GM21825 (cell line): ENCODE data around the gene WWOX.

Experiments
- ATAC-seq: cut with Tn5 transposase; IDR thresholded peaks from one replicate; pipeline ENCODE4 v1.9.1; 2021; ENCODE audit warnings: mild to moderate bottlenecking, moderate library complexity; ENCODE audit not compliant: unreplicated experiment

WWOX gene

DNA sequence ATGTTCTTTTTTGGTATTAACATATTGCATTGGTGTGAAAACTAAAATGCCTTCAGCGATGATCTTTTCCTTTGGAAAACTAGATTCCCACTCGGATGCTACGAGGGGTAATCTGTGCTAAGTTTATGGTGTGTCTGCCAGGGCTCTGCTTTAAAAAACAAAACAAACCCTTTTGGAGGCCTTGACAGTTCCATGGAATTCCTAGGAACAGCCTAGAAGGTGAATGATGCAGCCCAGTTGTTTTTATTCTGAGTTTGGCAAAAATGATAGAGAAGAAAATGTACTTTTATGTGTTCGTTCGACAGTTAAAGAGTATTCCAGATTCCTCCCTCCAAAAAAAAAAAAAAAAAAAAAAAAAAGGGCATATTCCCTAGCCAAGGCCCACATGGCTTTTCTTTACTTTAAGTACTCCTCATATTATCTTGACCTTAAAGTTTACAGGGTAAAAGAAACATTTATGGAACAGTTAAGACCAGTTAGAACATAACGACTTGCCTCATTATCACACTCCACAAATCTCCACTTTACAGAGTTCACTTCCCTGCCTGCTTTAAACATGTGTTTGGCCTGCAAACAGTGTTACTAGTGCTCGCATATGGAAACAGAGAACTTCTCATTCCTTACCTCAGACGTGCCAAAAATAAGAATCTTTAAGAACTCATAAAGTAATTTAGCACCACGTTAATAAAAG, 159.1 kb downstream of the WWOX start:
- ATAC-seq: no peak

DNA sequence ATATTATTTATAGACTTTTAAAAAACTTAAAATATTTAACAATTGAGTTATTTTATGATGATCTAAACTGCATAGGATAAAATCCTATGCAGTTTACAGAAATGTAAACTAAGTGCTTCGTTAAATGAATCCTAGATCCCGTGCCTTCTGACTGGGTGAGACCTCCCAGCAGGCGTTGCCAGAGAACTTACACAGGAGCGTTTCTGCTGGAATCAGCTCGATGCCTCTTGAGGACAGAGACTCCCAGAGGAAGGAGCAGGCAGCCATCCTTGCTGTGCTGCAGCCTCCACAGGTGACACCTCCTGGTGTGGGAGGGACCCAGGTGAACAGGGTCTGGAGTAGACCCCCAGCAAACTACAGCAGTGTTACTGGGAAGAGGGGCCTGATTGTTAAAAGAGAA, 160.4 kb downstream of the WWOX start:
- ATAC-seq: no peak

DNA sequence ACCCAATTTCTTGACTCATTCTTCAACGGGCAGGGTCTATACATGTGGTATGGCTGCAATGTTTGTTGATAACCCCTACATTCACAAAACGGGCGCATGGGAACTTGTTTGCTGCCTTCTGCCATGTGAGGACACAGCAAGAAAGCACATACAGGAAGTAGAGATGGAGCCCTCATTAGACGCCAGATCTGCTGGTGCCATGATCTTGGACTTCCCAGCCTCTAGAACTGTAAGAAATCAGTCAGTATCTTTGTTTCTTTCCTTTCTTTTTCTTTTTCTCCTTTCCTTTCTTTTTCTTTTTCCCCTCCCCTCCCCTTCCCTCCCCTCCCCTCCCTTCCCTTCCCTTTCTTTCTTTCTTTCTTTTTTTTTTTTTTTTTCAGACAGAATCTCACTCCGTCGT, 165.2 kb downstream of the WWOX start:
- ATAC-seq: no peak

DNA sequence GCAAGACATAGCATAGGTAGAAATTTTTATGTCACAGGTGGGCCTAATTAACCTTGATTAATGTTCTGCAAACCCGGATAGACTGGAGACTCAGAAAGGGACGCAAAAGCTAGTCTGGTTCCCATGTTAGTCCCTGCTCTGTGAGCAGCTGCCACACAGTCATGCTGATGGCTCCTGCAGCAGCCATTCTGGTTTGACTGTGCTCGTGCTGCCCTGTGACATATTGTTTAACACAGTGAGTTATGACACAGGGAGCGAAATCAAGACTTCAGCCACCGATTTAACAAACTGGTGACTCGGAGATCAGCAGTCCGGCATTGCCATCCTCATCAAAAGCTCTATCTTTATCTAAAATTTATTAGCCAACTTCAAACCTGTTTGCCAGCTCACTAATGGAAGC, 169.8 kb downstream of the WWOX start:
- ATAC-seq: no peak

DNA sequence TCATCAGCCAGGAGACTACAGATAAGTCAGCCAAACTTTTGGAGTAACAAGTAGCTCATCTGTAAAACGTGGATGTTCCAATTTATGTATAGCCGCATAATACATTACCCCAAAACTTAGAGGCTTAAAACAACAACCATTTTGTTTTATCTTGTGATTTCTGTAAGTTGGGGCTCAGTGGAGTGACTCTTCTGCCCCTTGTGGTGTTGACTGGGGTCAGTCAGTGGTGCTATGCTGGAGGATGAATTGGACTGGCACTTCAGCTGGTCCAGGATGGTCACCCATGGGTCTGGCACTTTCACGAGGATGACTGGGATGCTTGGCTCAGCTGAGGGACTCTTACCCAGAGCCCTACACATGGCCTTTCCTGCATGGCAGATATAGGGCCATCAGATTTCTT, 172.5 kb downstream of the WWOX start:
- no peak for ATAC-seq

DNA sequence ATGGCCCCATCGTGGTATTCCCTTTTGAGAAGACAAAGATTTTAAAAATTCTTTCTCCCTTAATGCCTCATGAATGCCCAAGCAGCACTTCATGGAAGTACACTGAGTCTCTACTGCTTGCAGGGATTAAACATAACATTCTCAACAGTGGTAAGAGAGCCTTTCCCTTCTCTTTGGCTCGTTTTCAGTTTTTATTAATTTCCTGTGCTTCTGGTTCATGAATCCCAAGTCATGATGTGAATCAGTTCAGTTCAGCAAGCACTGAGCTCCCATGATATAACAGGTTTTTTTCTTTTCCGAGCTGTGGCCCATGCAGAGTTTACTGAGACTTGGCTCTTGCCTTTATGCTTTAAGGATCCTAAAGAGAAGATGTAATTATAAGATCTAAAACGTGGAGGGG, 175.3 kb downstream of the WWOX start:
- ATAC-seq: no peak

DNA sequence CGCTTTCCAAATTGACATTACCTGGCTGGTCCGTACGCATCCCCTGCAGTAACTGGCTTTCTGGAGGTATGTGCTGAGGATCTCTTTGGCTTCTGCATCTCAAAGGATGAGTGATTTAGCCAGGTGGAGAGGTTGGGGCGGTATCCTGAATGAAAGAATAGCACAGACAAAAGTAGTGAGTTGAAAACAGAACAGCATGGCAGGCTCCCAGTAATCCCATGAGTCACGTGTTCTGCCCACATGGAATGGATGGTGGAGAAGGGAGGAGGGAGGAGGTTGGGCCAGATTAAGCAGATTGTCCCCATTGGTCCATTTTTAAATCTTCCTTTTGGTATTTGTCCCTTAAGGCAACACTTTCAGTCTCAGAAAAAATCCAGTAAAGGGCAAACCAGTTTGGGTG, 176.0 kb downstream of the WWOX start:
- ATAC-seq: no peak

DNA sequence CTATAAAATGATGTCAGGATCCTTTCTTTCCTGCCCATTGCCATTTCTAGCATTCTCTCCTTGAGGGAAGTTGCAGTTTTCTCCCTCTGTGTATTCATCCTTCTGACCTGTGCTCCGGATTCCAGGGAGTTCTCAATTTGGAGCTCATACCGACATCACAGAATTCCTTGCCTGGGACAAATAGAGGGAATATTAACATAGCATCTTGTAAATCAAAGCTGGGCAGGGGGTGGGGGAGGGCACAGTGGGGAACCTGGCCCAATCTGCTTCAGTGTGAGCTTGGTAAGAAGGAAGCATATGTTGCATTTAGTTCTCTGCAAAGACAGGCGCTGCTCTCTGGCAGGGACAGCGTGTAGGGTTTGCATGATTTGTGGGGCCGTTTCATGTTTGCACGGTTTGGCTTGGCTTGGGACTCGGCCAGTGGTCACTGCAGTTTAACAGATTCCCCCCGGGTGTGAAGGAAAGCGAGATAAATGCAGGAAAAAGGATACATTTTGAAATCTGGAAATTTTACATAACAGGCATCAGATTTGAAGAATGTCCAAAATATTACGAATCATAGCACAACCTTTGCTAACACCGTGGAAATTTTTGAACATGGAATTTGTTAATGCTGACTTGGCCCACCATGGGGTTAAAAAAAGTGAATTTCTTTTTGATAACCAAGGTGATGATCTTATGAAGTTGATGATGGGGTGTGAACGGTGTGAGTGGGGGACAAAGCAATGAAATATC, 178.0 kb downstream of the WWOX start:
- no peak for ATAC-seq

DNA sequence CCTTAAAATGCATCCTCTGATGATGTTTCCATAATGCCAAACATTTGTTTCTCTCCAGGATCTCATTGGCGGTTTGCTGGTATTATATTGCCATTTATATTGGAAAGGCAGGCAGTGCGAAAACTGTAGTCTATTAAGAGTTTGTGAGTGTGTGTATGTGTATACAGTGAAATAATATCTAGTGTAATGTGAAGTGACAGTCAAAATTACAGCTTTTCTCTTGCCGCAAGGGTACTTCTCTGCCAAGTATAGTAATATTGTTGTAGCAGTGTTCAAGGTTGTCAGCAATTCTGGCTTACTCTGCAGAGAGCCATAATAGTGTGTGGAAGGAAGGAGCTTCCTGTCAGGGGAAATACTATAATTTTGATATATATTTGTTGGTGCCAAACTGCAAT, 178.6 kb downstream of the WWOX start:
- no peak for ATAC-seq

DNA sequence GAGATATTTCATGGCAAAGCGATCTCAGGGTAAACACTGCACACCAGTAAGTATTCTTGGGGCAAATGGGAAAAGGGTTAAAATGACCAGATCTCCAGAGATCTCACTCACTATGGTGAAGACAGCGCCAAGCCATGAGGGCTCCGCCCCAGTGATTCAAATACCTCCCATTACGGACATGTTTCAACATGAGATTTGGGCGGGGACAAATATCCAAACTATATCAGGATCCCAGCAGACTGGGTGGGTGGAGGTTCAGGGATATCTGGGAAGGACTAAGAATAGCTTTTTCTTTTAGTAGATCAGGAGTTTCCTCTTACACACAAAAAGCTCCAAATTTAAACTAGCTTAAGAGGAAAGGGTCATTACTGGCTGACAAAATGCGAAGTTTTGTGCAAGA, 181.7 kb downstream of the WWOX start:
- ATAC-seq: no peak

DNA sequence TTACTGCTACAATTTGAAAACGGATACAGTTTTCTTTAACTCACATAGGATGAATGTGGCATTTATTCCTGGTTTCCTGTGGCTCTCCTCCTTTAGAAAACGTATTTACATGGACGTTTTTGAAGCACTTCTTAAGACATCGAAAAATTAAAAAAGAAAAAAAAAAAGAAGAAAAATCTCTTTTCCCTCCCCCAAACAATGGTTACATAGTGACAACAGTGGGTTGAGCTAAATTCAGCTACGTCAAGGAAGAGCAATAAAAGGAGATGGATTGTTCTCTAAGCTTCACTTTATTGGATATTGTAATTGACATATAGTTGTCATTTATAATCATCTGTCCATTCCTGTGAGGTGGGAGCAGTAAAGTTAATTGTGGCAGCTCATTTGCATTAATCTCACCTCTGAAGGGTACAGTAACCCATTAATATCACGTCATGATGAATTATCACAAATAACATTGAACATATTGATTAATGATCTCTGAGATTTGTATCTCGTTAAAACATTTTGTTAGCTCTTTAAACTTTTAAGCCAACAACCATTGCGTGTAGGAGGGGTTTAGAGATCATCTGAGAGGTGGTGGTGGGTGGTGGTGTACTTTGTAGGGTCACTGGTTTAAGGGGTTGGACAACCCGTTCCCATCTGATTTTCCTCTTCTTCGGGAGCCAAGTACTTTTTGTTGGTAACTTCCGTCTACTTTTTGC, 184.2 kb downstream of the WWOX start:
- no peak for ATAC-seq

DNA sequence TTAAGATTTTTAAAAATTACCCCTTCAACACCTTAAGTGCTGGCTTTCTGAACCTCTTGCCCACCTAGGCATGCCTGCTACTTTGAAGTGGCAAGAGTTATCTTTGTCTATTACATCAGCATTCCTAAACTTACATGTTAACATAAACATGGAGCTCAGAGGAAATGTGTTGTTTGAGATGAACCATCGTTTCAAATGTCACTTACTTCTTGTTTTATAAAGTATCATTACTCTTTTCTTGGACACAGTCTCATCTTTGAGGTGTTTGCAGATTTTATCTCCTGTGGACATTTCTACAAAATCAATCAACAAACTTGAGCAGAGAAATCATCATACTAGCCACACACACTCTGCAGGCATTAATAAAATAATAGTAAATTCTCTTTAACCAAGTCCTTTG, 184.9 kb downstream of the WWOX start:
- ATAC-seq: no peak

DNA sequence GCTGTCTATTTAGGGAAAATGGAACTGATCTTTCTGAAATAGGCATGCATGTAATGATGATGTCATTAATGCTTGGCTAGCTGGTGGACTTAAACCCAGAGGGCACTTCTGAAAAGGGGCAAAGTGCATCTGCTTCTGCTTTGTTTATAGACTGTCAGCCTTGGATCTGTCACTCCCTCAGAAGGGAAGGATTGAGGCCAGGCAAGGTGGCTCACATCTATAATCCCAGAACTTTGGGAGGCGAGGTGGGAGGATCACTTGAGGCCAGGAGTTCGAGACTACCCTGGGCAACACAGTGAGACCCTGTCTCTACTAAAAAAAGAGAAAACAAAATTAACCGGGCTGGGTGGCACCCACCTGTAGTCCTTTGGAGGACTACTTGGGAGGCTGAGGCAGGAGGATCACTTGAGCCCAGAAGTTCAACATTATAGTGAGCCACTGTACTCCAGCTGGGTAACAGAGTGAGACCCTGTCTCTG, 185.5 kb downstream of the WWOX start:
- no peak for ATAC-seq

DNA sequence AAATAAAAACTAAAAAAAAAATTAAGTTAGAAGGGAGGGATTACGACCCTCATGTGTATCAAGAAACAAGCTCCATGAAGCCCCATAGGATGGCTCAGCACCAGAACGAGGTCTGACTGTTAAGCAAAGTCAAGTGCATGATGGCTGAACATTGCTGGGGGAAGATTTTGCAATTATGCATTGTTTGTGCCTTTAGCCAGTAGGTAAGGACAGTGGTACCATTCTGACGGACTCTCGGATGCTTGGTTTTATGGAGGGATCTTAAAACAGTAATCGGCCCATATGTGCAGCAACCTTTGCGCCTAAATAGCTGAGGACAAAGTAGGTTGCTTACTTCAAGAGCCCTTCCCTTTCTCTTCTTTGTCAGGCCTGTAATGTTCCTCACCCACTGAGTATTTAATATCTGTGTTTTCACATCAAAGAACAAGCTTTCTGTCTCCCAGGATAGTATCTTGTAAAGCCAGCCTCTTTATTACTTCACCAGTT, 186.0 kb downstream of the WWOX start:
- no peak for ATAC-seq

DNA sequence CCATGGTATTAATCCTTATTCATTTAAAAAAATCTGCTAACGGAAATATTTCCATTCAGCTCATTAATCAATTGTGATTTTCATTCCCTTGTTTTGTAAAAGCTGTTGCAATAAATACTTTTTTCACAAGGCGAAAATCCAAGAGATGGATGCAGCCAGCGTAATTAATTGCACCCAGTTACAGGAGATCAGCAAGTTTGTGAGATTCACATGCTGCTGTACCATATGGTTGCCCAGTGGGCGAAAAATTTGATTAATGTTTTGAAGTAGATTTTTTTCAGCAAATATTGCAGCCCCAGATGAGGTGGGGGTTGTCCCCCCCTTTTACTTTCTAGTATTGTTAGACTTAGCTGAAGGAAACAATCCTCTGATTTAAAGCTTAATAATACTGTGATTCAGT, 186.6 kb downstream of the WWOX start:
- no peak for ATAC-seq

DNA sequence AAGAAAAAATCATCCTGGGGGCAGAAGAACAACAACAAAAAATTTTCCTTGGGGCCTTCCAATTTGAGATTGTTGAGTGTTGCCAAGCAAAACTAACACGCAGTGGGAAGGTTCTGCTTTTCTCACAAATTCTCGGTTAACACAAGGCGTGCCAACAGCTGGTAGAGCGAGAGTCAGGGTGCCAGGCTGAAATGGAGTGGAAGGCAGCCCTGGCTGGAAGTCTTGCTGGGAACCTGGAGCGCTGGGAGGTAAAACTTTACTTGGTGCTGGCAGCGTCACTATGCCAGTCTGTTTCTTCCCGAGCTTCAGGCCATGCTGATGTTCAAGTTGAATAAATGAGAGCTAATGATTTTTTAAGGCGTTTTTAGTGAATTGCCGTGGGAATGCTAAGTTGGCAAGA, 189.4 kb downstream of the WWOX start:
- ATAC-seq: no peak

DNA sequence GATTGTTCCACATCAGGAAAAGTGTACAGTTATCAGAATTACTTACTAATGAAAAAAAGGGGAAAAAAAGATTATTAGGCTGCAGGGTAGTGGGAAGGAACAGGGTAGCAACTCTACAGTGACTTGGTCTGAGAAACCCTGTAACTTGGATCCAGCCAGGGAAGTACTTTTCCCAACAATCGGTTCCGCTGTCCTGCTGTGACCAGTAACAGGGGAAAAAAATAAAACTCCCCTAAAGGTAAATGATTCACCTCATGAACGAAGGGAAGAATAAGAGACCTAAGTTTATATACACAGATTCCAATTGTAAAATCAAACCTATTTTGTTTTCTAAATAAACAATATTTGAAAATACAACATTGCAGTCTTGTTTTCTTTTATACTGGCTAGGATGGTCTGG, 189.9 kb downstream of the WWOX start:
- no peak for ATAC-seq

DNA sequence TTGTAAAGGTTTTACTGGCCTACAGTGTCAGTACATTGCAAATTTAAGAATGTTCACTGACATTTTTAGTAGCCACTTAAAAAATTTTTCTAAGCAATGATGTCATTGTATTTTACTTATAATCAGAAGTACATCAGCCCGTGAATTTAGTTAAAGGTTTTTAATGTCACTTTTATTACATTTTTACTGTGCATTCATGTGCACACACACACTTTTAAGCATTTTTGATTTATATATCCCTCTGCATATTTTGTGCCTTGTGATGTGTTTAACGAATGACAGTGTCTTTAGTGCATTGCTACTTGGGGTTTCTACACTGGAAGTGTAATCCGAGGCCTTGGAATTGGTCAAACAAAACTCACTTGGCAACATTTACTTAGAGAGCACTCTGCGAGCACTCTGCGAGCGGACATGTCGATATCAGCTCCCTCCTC, 190.4 kb downstream of the WWOX start:
- no peak for ATAC-seq

DNA sequence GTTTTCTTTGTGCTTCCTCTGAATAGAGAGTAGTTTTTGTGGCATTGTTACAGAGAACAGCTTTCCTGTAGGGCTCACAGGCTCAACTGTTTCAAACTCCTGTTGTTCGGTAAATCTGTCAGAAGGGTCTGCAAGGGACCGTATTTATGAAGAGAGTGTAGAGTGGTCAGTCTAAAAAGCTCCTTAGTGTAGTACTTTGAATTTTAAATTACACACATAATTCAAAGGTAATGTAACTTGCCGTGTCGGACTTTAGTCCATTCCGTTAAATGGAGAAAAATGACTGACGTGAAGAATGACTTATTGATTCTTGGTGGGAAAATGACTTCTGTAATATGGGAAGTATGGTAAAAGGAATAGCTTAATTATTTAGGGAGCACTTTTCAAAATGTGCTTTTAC, 190.9 kb downstream of the WWOX start:
- ATAC-seq: no peak

DNA sequence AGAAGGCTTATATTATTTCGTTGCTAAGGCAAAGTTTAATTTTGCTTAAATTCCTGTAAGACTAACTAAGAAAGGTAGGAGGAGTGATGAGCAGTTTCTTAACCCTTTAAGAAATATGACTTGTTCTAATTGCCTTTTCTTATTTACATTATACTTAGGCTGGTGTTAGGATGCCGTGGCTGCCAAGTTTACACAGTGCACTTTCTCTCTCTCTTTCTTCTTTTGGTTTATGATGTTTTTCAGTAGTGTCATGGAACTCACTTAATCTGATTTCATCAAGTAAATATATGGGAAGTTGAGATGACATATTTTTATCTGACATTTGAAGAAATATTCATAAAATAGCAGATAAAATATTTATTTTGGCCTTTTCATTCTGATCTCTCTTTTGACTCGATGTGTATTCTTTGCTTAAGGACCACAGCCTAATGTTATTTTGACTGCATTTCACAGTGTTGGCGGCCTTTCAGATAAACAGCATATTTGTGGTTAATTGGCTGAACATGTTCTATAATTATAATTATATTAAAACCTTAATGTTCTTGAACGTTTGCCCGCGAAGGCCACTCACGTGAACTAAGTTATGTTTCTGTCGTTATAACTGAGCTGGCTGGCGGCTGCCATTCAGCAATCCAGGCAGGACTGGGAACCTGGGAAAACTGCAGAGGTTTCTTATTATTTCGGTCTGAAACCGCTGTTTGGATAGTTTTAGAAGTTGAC, 191.6 kb downstream of the WWOX start:
- ATAC-seq: no peak

DNA sequence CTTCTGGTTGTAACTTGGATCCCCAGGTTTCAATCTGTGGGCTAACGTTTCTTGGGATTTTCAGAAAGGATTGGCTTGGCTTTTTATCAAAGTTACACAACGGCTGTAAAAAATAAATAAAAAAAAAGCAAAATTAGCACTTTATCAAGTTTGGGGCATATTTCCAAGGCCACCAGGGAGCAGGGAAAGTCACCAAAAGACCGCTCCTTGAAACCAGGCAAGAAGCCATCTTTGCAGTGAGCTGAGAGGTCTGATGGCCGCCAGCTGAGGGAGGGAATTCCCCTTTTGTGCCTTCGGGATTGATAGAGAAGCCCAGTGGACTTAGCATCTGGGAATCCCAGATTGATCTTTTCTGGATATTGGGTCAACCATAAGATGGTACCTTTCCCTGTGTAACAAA, 192.2 kb downstream of the WWOX start:
- no peak for ATAC-seq
